Spleen (tissue), 11 donors: Measurements from ENCODE around the gene ARL13B. TPM values are rescaled to one million over a fixed set of nuclear protein-coding genes. Genes with fewer than 3 reads are reported as not detected.

ENCODE experiments used
- DNase-seq: peaks from one replicate; pipeline ENCODE4 v3.0.0-alpha.2; 2020
- H3K27ac ChIP-seq, 8 donors: fragments of 200-600 bp; sonication (generic) in 7 of 8; 1 replicate in 4 of 8; 2 replicates in 4 of 8; pipeline versions ENCODE4 v1.5.0 to v1.8.0; 2016 to 2021; ENCODE audit warnings: inconsistent platforms in 4 of 8, mild to moderate bottlenecking in 4 of 8, moderate library complexity in 1 of 8
- H3K27me3 ChIP-seq, 7 donors: fragments of 200-600 bp; sonication (generic) in 6 of 7; replicated peaks in 1 of 7; 1 replicate in 4 of 7; 2 replicates in 3 of 7; pipeline versions ENCODE4 v1.5.0 to v1.8.0; 2016 to 2021; ENCODE audit warnings: inconsistent platforms in 3 of 7, mild to moderate bottlenecking in 1 of 7
- H3K36me3 ChIP-seq, 6 donors: fragments of 200-600 bp; sonication (generic) in 5 of 6; 1 replicate in 4 of 6; 2 replicates in 2 of 6; pipeline versions ENCODE4 v1.5.0 to v1.8.0; 2016 to 2021; ENCODE audit warnings: inconsistent platforms in 2 of 6
- H3K4me1 ChIP-seq, 6 donors: fragments of 200-600 bp; sonication (generic) in 5 of 6; 1 replicate in 3 of 6; 2 replicates in 3 of 6; pipeline versions ENCODE4 v1.5.0 to v1.8.0; 2016 to 2021; ENCODE audit warnings: inconsistent platforms in 3 of 6
- H3K4me3 ChIP-seq, 8 donors: fragments of 200-600 bp; sonication (generic) in 7 of 8; 1 replicate in 4 of 8; 2 replicates in 4 of 8; pipeline versions ENCODE4 v1.5.0 to v1.8.0; 2016 to 2021; ENCODE audit warnings: inconsistent platforms in 4 of 8, mild to moderate bottlenecking in 4 of 8, moderate library complexity in 2 of 8
- H3K9me3 ChIP-seq, 8 donors: fragments of 200-600 bp; sonication (generic) in 7 of 8; 1 replicate in 4 of 8; 2 replicates in 4 of 8; pipeline versions ENCODE4 v1.5.0 to v1.8.0; 2016 to 2021; ENCODE audit warnings: inconsistent platforms in 4 of 8
- POLR2A ChIP-seq, 3 donors: fragments of 450-650 bp; IDR thresholded peaks; one replicate each; pipeline ENCODE4 v1.5.1; 2017; ENCODE audit warnings: antibody characterized with exemption in 3 of 3, mild to moderate bottlenecking in 1 of 3
- POLR2AphosphoS5 ChIP-seq, 3 donors: sonication (generic); formaldehyde crosslinking; IDR thresholded peaks; one replicate each; pipeline ENCODE4 v1.5.1; 2017; ENCODE audit warnings: antibody characterized with exemption in 3 of 3
- WGBS, 5 donors: extraction: QIAGEN DNeasy Blood & Tissue Kit in 3 of 5; methylation state at CpG; one replicate each; pipeline versions ENCODE4 v1.1.5 to v1.1.7; 2013 to 2018; 5-methylcytosine and 5-hydroxymethylcytosine counted together
- intact Hi-C: fragments of 100-400 bp; cut with DNase I; formaldehyde crosslinking; loops from one replicate; pipeline ENCODE4 v1.15.0; 2023; ENCODE audit warnings: low total_unique reads
- polyA plus RNA-seq, 3 donors: library from polyadenylated mRNA; stranded (reverse); fragments of 200-250 nt; gene quantifications; one replicate each; pipeline ENCODE4 v1.2.1, GENCODE V29; 2013
- total RNA-seq, 7 donors: library from RNA; depleted of rRNA in 3 of 7; stranded (reverse); fragments of >200 nt in 3 of 7; fragmentation: NEBNext Ultra II Directional in 4 of 7; extraction: Animal tissue kit (Norgen Biotek cat#: 25700) in 4 of 7; gene quantifications; one replicate each; pipeline versions ENCODE4 v1.1.0 to v1.2.1, GENCODE V29; 2016 to 2021
- TF ChIP-seq, protein P1 (sequence below), 11 experiments: fragments of 200-600 bp in 7 of 11; fragments of 450-650 bp in 4 of 11; sonication (generic) in 4 of 11; IDR thresholded peaks in 8 of 11; conservative IDR thresholded peaks in 3 of 11; 1 replicate in 7 of 11; 2 replicates in 4 of 11; pipeline versions ENCODE4 v1.4.0 to v1.8.0; 2016 to 2021; ENCODE audit warnings: antibody characterized with exemption in 11 of 11, inconsistent platforms in 4 of 11, mild to moderate bottlenecking in 1 of 11
- donor health status: healthy with polysubstance abuse.
- donor health status: DM: no; HTN: no; CAD: no; lungs with moderate emphysema.
- donor health status: DM: no; HTN: no; CAD: no.
- donor health status: Bipolar disorder and iron deficiency.
- donor health status: healthy.
- donor health status: DM: no; HTN: no; CAD: no.
- donor health status: DM: yes; HTN: yes; CAD: no.

The ARL13B gene
- total and polyA plus RNA-seq, 10 donors, result 3.0 to 15.7 (median 9.5) TPM

DNA sequence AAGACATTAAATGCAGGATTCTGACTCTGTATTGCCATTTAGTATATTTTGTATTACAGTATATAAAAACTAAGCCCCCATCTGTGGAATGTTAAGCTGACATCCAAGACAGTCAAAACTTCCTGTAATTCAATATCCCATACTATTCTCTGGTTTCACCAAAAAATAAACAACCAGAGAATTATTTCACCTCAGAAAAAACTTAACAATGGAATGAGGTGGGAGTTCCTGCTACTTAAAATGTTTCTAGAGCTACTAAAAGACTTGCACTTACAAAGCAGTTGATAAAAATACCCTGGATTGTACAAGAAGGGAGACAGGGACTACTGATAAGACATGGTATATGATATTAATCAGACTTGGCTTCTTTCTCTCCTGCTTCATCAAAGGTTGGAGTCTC is 8.3 kb downstream of the ARL13B start:
- Histone ChIP-seq H3K4me3 (no peak overlapping the region), H3K4me1 (no peaks in the 10 kb centered on the region), H3K27me3 (no peaks in the 10 kb centered on the region), H3K27ac (no peak overlapping the region), H3K36me3 (no peaks in the 10 kb centered on the region), H3K9me3 (no peaks in the 10 kb centered on the region)
- TF ChIP-seq POLR2AphosphoS5 (IDR thresholded peaks at IDR 0.05), result no peak
- TF ChIP-seq, protein P1, sequence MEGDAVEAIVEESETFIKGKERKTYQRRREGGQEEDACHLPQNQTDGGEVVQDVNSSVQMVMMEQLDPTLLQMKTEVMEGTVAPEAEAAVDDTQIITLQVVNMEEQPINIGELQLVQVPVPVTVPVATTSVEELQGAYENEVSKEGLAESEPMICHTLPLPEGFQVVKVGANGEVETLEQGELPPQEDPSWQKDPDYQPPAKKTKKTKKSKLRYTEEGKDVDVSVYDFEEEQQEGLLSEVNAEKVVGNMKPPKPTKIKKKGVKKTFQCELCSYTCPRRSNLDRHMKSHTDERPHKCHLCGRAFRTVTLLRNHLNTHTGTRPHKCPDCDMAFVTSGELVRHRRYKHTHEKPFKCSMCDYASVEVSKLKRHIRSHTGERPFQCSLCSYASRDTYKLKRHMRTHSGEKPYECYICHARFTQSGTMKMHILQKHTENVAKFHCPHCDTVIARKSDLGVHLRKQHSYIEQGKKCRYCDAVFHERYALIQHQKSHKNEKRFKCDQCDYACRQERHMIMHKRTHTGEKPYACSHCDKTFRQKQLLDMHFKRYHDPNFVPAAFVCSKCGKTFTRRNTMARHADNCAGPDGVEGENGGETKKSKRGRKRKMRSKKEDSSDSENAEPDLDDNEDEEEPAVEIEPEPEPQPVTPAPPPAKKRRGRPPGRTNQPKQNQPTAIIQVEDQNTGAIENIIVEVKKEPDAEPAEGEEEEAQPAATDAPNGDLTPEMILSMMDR (IDR thresholded peaks at IDR 0.05 in 8 of 11, conservative IDR thresholded peaks at IDR 0.05 in 3 of 11), result no peak
- no peak for TF ChIP-seq POLR2A (IDR thresholded peaks at IDR 0.05)
- no peak for DNase-seq
- intact Hi-C loops, result no loop called here

DNA sequence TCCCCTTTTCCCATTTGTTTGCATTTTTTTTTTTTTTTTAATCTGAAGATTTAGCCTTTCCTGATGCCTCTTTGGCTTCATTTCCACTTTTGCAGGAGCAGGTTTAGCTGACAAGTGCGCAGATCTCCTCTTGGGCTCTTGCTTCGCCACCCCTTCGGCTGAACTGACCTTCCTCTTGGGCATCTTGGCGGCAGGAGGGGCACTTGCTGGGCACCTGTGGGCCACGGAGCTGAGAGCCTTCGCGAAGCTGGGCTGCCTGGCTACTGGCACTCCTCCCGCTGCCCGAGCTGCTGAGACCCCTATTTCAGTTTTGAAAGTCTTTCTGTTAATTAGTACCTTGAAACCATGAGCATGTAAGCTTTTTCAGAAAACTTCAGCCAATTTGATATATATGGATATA is 8.8 kb downstream of the ARL13B start:
- TF ChIP-seq, protein P1 (IDR thresholded peaks at IDR 0.05 in 8 of 11, conservative IDR thresholded peaks at IDR 0.05 in 3 of 11), result no peak
- TF ChIP-seq POLR2AphosphoS5 (IDR thresholded peaks at IDR 0.05) (no peak), POLR2A (IDR thresholded peaks at IDR 0.05) (no peak)
- no peaks in the 10 kb centered on the region for H3K4me1 ChIP-seq
- intact Hi-C loops, result no loop called here
- no peaks in the 10 kb centered on the region for H3K36me3 ChIP-seq
- no peak for DNase-seq
- no peaks in the 10 kb centered on the region for H3K27me3 ChIP-seq
- no peak overlapping the region for H3K27ac ChIP-seq
- no peaks in the 10 kb centered on the region for H3K9me3 ChIP-seq
- H3K4me3 ChIP-seq, result no peak overlapping the region
- WGBS, 5 donors, result 82 to 93% (median 89%) methylated on average over 9 of the region's 9 CpGs

- no peaks in the 10 kb centered on the region for H3K4me1 ChIP-seq
- H3K27ac ChIP-seq, result no peak overlapping the region
- intact Hi-C loops, result no loop called here
- H3K36me3 ChIP-seq, result no peaks in the 10 kb centered on the region
- 68 to 86% (median 82%) methylated on average over 3 of the region's 3 CpGs for WGBS, 5 donors
- no peak for DNase-seq
- H3K27me3 ChIP-seq, result no peaks in the 10 kb centered on the region
- no peak overlapping the region for H3K4me3 ChIP-seq
- H3K9me3 ChIP-seq, result no peaks in the 10 kb centered on the region
- TF ChIP-seq, protein P1 (IDR thresholded peaks at IDR 0.05 in 8 of 11, conservative IDR thresholded peaks at IDR 0.05 in 3 of 11), result no peak
- TF ChIP-seq POLR2A (IDR thresholded peaks at IDR 0.05) (no peak), POLR2AphosphoS5 (IDR thresholded peaks at IDR 0.05) (no peak)
These were observed 9.3 kb downstream of the ARL13B start for GRCh38 chr3:93989241-93989640.

DNA sequence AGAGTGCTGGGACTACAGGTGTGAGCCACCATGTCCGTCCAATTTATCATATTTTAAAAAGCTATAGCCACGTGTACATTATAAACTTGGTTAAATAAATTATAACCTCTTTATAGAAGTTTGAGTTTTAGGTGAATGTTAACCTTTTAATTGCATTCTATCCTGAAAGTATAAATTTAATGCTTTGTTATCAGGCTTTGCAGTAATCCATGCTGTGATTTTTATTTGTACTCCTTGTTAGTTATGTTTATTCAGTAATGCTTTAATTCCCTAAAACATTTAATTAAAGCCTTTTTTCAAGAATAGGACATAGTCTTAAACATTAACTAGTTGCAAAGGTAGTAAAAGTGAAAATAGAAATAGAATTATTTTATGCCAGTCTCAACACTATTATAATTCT is 11.7 kb downstream of the ARL13B start:
- Histone ChIP-seq H3K4me3 (no peak overlapping the region), H3K36me3 (peaks cover 0 to 2% (median 0%) of the 10 kb centered on the region in 6 donors), H3K9me3 (no peaks in the 10 kb centered on the region), H3K4me1 (no peaks in the 10 kb centered on the region), H3K27me3 (no peaks in the 10 kb centered on the region), H3K27ac (no peak overlapping the region)
- intact Hi-C loops, result no loop called here
- no peak for DNase-seq
- WGBS, 5 donors, result 86 to 91% (median 89%) methylated on average over 2 of the region's 2 CpGs
- TF ChIP-seq, protein P1 (IDR thresholded peaks at IDR 0.05 in 8 of 11, conservative IDR thresholded peaks at IDR 0.05 in 3 of 11), result no peak
- no peak for TF ChIP-seq POLR2A (IDR thresholded peaks at IDR 0.05)
- TF ChIP-seq POLR2AphosphoS5 (IDR thresholded peaks at IDR 0.05), result no peak
